ENCODE data around the gene CFD. TPM values are rescaled to one million over a fixed set of nuclear protein-coding genes. Genes with fewer than 3 reads are reported as not detected.

Gene CFD
- total RNA-seq, 1 donor from 2014 or later = 21.5 TPM

DNA sequence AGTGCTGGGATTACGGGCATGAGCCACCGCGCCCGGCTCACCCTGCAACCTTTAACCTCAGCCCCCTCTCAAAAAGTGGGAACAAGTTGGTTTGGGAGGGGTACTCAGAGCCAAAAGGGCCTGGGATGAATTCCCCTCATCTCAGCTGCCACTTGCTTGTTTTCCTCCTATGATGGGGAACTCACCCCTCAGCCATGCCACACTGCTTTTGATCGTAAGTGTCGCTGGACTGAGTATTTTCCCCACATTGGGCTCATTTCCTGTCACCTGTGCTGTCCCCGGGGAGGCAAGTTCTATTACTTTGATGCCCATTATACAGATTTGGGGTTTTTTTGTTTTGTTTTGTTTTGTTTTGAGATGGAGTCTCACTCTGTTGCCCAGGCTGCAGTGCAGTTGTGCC, 47.0 kb downstream of the CFD start:
- no peak for ATAC-seq

DNA sequence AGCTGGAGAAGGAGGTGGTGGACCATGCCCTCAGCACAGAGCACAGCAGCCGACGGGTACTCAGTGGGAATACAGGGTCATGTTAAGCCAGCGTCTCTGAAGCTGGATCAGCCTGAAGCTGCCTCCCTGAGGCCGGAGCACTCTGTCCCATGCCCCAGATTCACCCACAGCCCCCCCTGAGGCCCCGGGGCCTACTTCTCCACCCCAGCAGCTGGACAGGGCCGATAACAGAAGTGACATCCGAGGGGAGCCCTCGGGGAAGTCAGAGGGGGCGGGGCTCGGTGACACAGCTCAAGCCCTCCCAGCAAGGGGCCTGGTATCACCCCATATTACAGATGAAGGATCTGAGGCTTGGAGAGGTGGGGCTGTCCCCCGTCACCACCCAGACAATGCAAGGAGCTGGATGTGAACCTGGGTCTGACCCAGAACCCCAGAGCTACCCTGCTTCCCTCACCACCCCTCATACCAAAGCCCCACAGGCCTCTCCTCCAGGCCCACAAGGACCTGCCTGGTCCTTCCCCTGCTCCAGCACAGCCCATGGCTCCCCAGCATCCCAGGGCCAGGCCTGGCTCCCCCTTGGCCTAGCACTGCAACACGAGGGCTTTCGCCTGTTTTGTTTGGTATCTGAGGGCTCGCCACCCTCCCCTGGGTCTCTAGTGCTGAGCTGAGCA, 47.9 kb downstream of the CFD start:
- no peak for ATAC-seq

DNA sequence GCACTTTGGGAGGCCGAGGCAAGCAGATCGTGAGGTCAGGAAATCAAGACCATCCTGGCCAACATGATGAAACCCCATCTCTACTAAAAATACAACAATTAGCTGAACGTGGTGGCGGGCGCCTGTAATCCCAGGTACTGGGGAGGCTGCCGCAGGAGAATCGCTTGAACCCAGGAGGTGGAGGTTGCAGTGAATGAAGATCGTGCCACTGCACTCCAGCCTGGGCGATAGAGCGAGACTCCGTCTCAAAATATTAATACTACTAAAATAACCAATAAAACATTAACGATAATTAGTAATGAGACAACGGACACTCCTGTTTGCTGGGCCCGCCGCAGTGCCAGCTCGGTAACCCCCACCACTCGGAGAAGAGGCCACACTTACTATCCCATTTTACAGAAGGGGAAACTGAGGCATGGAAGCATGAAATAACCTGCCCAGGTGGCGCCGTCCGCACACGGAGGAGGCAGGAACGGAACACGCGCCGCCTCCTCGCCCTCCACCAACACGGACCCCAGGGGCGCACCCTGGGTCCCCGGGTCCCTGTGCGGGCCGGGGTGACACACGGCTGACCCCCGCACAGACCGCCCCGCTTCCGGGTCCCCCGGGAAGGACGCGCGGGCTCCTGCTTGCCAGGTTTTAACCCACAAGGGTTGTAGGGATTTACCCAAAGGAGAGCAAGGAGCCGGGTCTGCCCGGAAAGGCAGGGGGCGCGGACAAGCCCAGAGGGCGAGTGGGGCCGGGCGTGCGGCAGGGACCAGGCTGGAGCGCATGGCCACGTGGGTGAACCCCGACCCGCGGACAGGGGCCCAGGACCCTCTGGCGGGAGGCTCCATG, 52.0 kb downstream of the CFD start:
- no peak for ATAC-seq

DNA sequence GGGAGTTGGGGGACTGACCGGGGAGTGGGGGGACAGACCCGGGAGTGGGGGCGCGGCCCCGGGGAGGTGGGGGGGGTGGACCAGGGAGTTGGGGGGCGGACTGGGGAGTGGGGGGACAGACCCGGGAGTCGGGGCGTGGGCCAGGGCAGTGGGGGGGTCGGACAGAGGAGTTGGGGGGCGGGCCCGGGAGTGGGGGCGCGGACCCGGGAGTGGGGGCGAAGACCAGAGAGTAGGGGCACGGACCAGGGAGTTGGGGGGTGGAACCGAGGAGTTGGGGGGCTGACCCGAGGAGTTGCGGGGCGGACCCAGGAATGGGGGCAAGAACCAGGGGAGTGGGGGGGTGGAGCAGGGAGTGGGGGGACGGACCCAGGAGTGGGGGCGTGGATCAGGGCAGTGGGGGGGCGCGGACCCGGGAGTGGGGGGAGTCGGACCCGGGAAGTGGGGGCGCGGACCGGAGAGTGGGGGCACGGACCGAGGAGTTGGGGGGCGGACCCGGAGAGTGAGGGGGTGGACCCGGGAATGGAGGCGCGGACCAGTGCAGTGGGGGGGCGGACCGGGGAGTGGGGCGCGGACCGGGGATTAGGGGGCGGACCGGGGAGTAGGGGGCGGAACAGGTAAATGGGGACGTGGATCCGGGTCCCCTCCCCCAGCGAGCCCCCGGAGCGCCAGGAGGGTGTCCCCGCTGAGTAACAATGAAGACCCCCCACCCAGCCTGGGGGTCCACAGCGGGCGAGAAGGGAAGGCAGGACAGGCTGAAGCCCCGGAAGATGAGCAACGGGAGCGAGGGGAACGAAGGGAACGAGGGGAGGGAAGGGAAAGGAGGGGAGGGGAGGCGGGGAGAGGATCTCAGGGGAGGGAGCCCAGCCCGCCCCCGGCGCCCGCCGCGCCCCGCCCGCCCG, 53.0 kb downstream of the CFD start:
- ATAC-seq = peak; percentile 4

Other genes starting within 250 kb of the CFD start
- 24.5 TPM for gene POLRMT, start 226.1 kb upstream of the CFD start, total RNA-seq
- 0.12 TPM for gene FGF22, start 219.8 kb upstream of the CFD start, total RNA-seq
- gene RNF126, start 196.4 kb upstream of the CFD start, total RNA-seq = 53.0 TPM
- gene FSTL3, start 183.3 kb upstream of the CFD start, total RNA-seq = 3.3 TPM
- not detected for gene PRSS57, start 164.2 kb upstream of the CFD start, total RNA-seq
- 2.0 TPM for gene PALM, start 150.7 kb upstream of the CFD start, total RNA-seq
- gene MISP, start 108.6 kb upstream of the CFD start, total RNA-seq = 0.40 TPM
- gene PTBP1, start 62.2 kb upstream of the CFD start, total RNA-seq = 279 TPM
- gene PLPPR3, start 37.7 kb upstream of the CFD start, total RNA-seq = not detected
- gene AZU1, start 31.8 kb upstream of the CFD start, total RNA-seq = not detected
- not detected for gene PRTN3, start 18.7 kb upstream of the CFD start, total RNA-seq
- not detected for gene ELANE, start 7.4 kb upstream of the CFD start, total RNA-seq
- 43.5 TPM for gene MED16, start 33.5 kb downstream of the CFD start, total RNA-seq
- not detected for gene RNU6-9, start 33.8 kb downstream of the CFD start, total RNA-seq
- gene R3HDM4, start 53.6 kb downstream of the CFD start, total RNA-seq = 59.2 TPM
- gene KISS1R, start 57.7 kb downstream of the CFD start, total RNA-seq = not detected
- gene ARID3A, start 66.4 kb downstream of the CFD start, total RNA-seq = 6.9 TPM
- gene WDR18, start 124.7 kb downstream of the CFD start, total RNA-seq = 41.2 TPM
- gene GRIN3B, start 140.8 kb downstream of the CFD start, total RNA-seq = not detected
- 72.3 TPM for gene TMEM259, start 161.5 kb downstream of the CFD start, total RNA-seq
- gene RNU6-2, start 161.9 kb downstream of the CFD start, total RNA-seq = not detected
- gene CNN2, start 166.9 kb downstream of the CFD start, total RNA-seq = 183 TPM
- gene ABCA7, start 180.4 kb downstream of the CFD start, total RNA-seq = 24.8 TPM
- gene ARHGAP45, start 207.5 kb downstream of the CFD start, total RNA-seq = 5.1 TPM
- gene POLR2E, start 235.7 kb downstream of the CFD start, total RNA-seq = 139 TPM
- gene GPX4, start 244.3 kb downstream of the CFD start, total RNA-seq = 138 TPM